HG02938 (cell line): ENCODE results near the gene RAB27A.
"Not testable (repeated sequence)": the region's sequence is repeated elsewhere in the genome, so short reads cannot be mapped to it uniquely, and the experiment has no call there.

Experiments
- ATAC-seq: cut with Tn5 transposase; IDR thresholded peaks from one replicate; pipeline ENCODE4 v1.9.1; 2021; ENCODE audit warnings: mild to moderate bottlenecking, moderate library complexity; ENCODE audit not compliant: unreplicated experiment

The RAB27A gene

GRCh38 chr15:55282284-55282833, 7.3 kb downstream of the RAB27A start:
- ATAC-seq: no peak

GRCh38 chr15:55281517-55282228, 7.9 kb downstream of the RAB27A start:
- ATAC-seq: no peak

GRCh38 chr15:55280589-55280988, 9.0 kb downstream of the RAB27A start:
- ATAC-seq: not testable (repeated sequence)

GRCh38 chr15:55279746-55280351, 9.8 kb downstream of the RAB27A start:
- peak; percentile 83 for ATAC-seq

- ATAC-seq: no peak
These were observed 10.4 kb downstream of the RAB27A start for GRCh38 chr15:55279100-55279745.

GRCh38 chr15:55277715-55278114, 11.9 kb downstream of the RAB27A start:
- no peak for ATAC-seq

- peak; percentile 57 for ATAC-seq
These were observed 12.5 kb downstream of the RAB27A start for GRCh38 chr15:55277116-55277564.

- no peak for ATAC-seq
These were observed 13.3 kb downstream of the RAB27A start for GRCh38 chr15:55276324-55276723.

GRCh38 chr15:55270291-55270690, 19.3 kb downstream of the RAB27A start:
- ATAC-seq: no peak

GRCh38 chr15:55268176-55268695, 21.4 kb downstream of the RAB27A start:
- ATAC-seq: no peak

GRCh38 chr15:55267401-55268175, 22.0 kb downstream of the RAB27A start:
- peak; percentile 94 for ATAC-seq

GRCh38 chr15:55266547-55266946, 23.1 kb downstream of the RAB27A start:
- ATAC-seq: no peak

GRCh38 chr15:55260562-55261131, 29.0 kb downstream of the RAB27A start:
- ATAC-seq: no peak

GRCh38 chr15:55257938-55258337, 31.7 kb downstream of the RAB27A start:
- no peak for ATAC-seq

GRCh38 chr15:55257012-55257670, 32.5 kb downstream of the RAB27A start:
- ATAC-seq: no peak

GRCh38 chr15:55256281-55257011, 33.2 kb downstream of the RAB27A start:
- ATAC-seq: no peak

- no peak for ATAC-seq
These were observed 33.9 kb downstream of the RAB27A start for GRCh38 chr15:55255714-55256113.

- peak; percentile 47 for ATAC-seq
These were observed 34.5 kb downstream of the RAB27A start for GRCh38 chr15:55254916-55255679.
